Measurements from ENCODE around the gene CIAO2A.

DNA sequence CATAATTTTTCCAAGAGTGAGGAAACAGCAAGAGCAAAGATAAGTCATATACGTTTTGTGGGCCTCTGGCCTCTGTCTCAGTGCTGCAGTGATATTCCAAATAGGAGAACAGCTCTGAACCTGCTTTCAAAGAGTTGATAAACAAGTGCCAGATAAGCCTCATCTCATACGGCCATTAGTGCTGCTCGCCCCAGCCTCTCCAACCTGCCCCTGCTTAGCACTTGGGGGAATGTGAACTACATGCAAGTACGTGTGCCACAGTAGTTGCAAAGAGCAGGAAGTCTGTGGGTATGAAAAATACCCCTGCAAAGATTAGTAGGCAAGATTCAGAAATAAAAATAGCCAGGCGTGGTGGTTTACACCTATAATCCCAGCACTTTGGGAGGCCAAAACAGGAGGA, 61.3 kb downstream of the CIAO2A start:
- TF ChIP-seq, protein P1, sequence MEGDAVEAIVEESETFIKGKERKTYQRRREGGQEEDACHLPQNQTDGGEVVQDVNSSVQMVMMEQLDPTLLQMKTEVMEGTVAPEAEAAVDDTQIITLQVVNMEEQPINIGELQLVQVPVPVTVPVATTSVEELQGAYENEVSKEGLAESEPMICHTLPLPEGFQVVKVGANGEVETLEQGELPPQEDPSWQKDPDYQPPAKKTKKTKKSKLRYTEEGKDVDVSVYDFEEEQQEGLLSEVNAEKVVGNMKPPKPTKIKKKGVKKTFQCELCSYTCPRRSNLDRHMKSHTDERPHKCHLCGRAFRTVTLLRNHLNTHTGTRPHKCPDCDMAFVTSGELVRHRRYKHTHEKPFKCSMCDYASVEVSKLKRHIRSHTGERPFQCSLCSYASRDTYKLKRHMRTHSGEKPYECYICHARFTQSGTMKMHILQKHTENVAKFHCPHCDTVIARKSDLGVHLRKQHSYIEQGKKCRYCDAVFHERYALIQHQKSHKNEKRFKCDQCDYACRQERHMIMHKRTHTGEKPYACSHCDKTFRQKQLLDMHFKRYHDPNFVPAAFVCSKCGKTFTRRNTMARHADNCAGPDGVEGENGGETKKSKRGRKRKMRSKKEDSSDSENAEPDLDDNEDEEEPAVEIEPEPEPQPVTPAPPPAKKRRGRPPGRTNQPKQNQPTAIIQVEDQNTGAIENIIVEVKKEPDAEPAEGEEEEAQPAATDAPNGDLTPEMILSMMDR (IDR thresholded peaks at IDR 0.05; ENCODE audit: low read depth, low read length), result no peak
- TF ChIP-seq POLR2A (IDR thresholded peaks at IDR 0.05; ENCODE audit: extremely low read depth, insufficient read length), result no peak
- TF ChIP-seq MYC (IDR thresholded peaks at IDR 0.05; ENCODE audit: low read depth, low read length), result no peak
- TF ChIP-seq, protein P2, sequence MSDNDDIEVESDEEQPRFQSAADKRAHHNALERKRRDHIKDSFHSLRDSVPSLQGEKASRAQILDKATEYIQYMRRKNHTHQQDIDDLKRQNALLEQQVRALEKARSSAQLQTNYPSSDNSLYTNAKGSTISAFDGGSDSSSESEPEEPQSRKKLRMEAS (IDR thresholded peaks at IDR 0.05; ENCODE audit: low read depth, low read length), result no peak
